NCI-H524 treated with DMSO at 0.1 percent for 48 hours (cell line): ENCODE results near the gene KIAA1217.

ENCODE experiments used
- DNase-seq: peaks from one replicate; lab custom pipeline; 2025; lab: John Stamatoyannopoulos, UW

KIAA1217 gene

DNA sequence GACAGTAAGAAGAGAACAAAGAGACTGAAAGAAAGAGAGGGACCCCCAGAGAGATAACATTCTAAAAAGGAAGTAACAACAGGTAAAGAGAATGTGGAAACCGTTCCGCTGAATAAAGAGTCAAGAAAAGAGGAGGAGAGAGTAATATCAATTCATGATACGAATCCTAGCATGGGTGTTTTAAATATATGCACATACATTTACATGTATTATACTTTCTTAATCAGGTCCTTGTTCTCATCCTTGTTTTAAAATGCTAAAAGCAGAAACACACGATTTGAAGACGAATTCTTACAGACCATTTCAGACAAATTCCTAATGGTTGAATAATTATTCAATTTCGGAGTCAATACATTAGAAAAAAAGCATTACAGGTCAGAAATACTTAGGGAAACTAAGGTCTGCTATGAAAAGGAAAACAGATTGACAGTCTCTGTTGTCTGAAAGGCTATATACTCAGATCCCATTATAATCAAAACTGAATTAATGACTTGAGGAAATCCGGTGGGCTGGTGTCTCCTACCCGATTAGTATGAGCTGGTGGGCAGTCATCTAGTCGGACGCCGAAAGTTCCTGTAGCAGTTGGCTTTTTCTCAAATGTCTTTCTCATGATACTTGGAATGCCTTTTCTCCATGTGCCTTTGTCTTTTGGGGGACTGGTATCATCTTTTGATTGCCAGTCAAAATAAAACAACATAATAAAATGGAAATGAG lies 387.4 kb downstream of the KIAA1217 start:
- DNase-seq: no peak

DNA sequence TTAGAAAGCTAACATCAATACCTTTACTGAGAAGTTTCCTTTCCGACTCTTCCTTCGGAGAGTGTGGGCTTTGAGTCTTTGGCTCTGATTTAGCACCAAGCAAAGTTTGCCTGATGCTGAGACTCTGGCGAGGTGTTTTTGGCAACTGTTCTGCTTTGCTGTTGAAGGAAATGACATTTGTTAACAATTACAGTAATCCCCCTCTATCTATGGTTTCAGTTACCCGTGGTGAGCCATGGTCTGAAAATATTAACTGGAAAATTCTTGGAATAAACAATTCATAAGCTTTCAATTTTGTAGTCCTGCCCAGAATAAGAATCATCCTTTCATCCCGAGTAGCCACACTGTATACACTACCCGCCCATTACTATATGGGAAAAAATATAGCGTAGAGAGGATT lies 388.5 kb downstream of the KIAA1217 start:
- no peak for DNase-seq
